CD4-positive, alpha-beta memory T cell (primary cell): ENCODE results near the gene LPIN3. TPM values are rescaled to one million over a fixed set of nuclear protein-coding genes. Genes with fewer than 3 reads are reported as not detected.
"Not testable (repeated sequence)": the region's sequence is repeated elsewhere in the genome, so short reads cannot be mapped to it uniquely, and the experiment has no call there.

Experiments used
- CTCF ChIA-PET: fragments of 350-600 bp; sonication (Branson Sonifier 250); formaldehyde crosslinking; loops from one replicate; lab custom pipeline; 2021; ENCODE audit warnings: inconsistent platforms; ENCODE audit not compliant: partially characterized antibody; lab: Charles Lee
- POLR2A ChIA-PET: fragments of 350-600 bp; sonication (Branson Sonifier 250); formaldehyde crosslinking; loops from one replicate; lab custom pipeline; 2021; ENCODE audit not compliant: partially characterized antibody; lab: Charles Lee
- DNase-seq, 5 donors: peaks; one replicate each; pipeline versions ENCODE4 v3.0.0 to v3.0.0-alpha.2; 2020 to 2022; ENCODE audit warnings: mixed read lengths in 1 of 5
- H3K27ac ChIP-seq: one replicate; pipeline ENCODE4 v1.7.0; 2013; ENCODE audit warnings: low read depth, low read length
- H3K27me3 ChIP-seq: 2 replicates; pipeline ENCODE4 v1.7.0; 2013; ENCODE audit warnings: mild to moderate bottlenecking, low read length, moderate library complexity; ENCODE audit not compliant: insufficient read depth
- H3K36me3 ChIP-seq: 2 replicates; pipeline ENCODE4 v1.7.0; 2013; ENCODE audit warnings: mild to moderate bottlenecking, low read length, moderate library complexity; ENCODE audit not compliant: insufficient read depth
- H3K4me1 ChIP-seq: 2 replicates; pipeline ENCODE4 v1.7.0; 2013; ENCODE audit warnings: mild to moderate bottlenecking, low read length, moderate library complexity; ENCODE audit not compliant: insufficient read depth
- H3K4me3 ChIP-seq, 2 donors: one replicate each; pipeline ENCODE4 v1.7.0; 2013; ENCODE audit warnings: low read length in 2 of 2, mild to moderate bottlenecking in 1 of 2
- H3K9me3 ChIP-seq, 2 donors: one replicate each; pipeline ENCODE4 v1.7.0; 2013; ENCODE audit warnings: low read length in 2 of 2, control low read depth in 1 of 2; ENCODE audit not compliant: control insufficient read depth in 1 of 2
- H3K27ac Mint-ChIP-seq, 7 donors: one replicate each; pipeline ENCODE4 v1.8.0; 2020 to 2021; ENCODE audit warnings: mixed read lengths in 7 of 7, mild to moderate bottlenecking in 6 of 7, inconsistent platforms in 3 of 7, moderate library complexity in 3 of 7
- H3K27me3 Mint-ChIP-seq, 2 donors: one replicate each; pipeline ENCODE4 v1.8.0; 2020 to 2021; ENCODE audit warnings: mixed read lengths in 2 of 2
- H3K36me3 Mint-ChIP-seq, 2 donors: one replicate each; pipeline ENCODE4 v1.8.0; 2020 to 2021; ENCODE audit warnings: mixed read lengths in 2 of 2, inconsistent platforms in 1 of 2, mild to moderate bottlenecking in 1 of 2
- H3K4me1 Mint-ChIP-seq, 4 donors: one replicate each; pipeline ENCODE4 v1.8.0; 2020 to 2021; ENCODE audit warnings: mixed read lengths in 4 of 4, mild to moderate bottlenecking in 1 of 4
- H3K4me3 Mint-ChIP-seq, 8 donors: one replicate each; pipeline ENCODE4 v1.8.0; 2020 to 2021; ENCODE audit warnings: mixed read lengths in 8 of 8, mild to moderate bottlenecking in 7 of 8, moderate library complexity in 6 of 8, inconsistent platforms in 3 of 8
- H3K9me3 Mint-ChIP-seq, 8 donors: one replicate each; pipeline ENCODE4 v1.8.0; 2020 to 2021; ENCODE audit warnings: mixed read lengths in 8 of 8, mild to moderate bottlenecking in 5 of 8, inconsistent platforms in 3 of 8, moderate library complexity in 1 of 8
- intact Hi-C: fragments of 100-400 bp; cut with micrococcal nuclease; formaldehyde crosslinking; loops from one replicate; pipeline ENCODE4 v1.15.1; 2023
- polyA plus RNA-seq, 2 donors: library from polyadenylated mRNA; unstranded; fragments of 300-500 nt; fragmentation: Illumina TruSeq; gene quantifications; one replicate each; pipeline ENCODE4 v1.2.3, GENCODE V29; 2021
- total RNA-seq, 2 experiments: library from RNA; stranded (reverse); gene quantifications; one replicate each; pipeline ENCODE4 v1.2.3, GENCODE V29; 2021

Gene LPIN3
- total and polyA plus RNA-seq, 4 experiments from 2014 or later: 0.11 to 0.17 TPM; not detected in 2

DNA sequence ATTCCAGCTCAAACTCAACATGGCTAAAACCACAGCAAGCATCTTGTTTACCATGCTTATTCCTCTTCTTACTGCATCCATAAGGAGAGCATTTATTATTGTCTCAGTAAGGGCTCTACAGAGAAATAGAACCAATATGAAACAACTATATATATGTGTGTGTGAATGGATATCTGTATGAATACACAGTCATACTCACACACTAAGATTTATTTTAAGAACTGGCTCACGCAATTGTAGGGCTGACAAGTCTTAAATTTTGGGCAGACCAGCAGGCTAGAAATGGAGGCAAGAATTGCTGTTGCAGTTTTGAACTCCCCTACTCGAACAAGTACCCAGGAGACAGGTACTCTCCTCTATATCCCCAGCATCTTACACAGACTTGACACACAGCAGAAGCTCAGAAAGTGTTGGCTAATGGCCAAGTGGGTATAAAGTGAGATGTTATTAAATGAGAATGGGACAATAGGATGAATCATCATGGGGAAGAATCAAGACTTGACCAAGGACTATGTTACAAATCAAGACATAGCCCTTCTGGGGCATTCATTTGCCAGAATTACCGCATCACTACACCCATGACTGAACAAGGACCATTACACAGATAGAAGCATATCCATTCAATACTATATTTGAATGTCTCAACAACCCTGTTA lies 36.1 kb upstream of the LPIN3 start:
- no peaks in the 10 kb centered on the region for H3K9me3 Mint-ChIP-seq
- Histone ChIP-seq H3K27ac (no peak overlapping the region), H3K9me3 (no peaks in the 10 kb centered on the region), H3K4me1 (no peaks in the 10 kb centered on the region), H3K4me3 (no peak overlapping the region), H3K27me3 (no peaks in the 10 kb centered on the region), H3K36me3 (no peaks in the 10 kb centered on the region)
- CTCF ChIA-PET: interaction anchor here (0.9 kb wide), 1 partner anchor 30 kb away, joined by 3 read pairs; no protein-coding TSS in a partner anchor
- H3K27ac Mint-ChIP-seq: no peak overlapping the region
- H3K4me3 Mint-ChIP-seq: no peak overlapping the region
- H3K36me3 Mint-ChIP-seq: peaks cover 0 to under 1% of the 10 kb centered on the region in 2 donors
- intact Hi-C loops: no loop called here
- no peaks in the 10 kb centered on the region for H3K4me1 Mint-ChIP-seq
- no peak for DNase-seq
- no peaks in the 10 kb centered on the region for H3K27me3 Mint-ChIP-seq
- POLR2A ChIA-PET: no interaction called here

DNA sequence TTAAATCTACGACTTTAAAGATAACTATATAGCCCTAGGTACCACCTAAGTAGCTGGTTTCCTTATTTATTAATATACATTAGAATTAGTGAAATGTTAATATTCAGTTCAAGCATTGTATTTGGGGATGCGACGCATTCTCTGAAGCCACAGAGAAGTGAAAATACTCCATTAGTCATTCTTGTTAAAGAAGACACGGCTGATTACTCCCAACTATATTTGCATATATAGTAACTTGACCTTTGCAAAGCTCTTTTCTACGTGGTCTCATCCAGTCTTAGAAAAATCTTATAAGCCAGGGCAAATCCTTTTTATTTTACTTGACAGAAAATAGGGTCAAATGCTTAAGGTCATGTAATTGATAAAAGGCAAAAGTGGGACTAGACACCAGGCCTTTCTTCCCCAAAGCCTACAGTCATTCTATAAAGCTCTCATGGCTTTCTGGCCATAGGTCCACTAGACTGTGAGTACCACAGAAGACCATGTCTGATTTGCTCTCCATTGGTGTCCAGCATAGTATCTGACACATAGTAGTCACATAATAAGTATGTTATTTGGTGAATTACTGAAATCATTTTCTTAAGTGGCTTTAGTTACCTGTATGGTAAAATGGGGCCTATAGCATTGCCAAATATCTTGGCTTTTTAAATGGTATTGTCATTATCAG lies 34.4 kb upstream of the LPIN3 start:
- POLR2A ChIA-PET: no interaction called here
- Histone ChIP-seq H3K9me3 (no peaks in the 10 kb centered on the region), H3K27me3 (no peaks in the 10 kb centered on the region), H3K27ac (no peak overlapping the region), H3K4me3 (no peak overlapping the region), H3K36me3 (no peaks in the 10 kb centered on the region), H3K4me1 (no peaks in the 10 kb centered on the region)
- H3K27me3 Mint-ChIP-seq: no peaks in the 10 kb centered on the region
- CTCF ChIA-PET: interaction anchor here (1.6 kb wide), 1 partner anchor 338 kb away, joined by 3 read pairs; no protein-coding TSS in a partner anchor
- peaks cover 0 to 5% of the 10 kb centered on the region in 2 donors for H3K36me3 Mint-ChIP-seq
- DNase-seq: no peak
- H3K4me1 Mint-ChIP-seq: peaks cover 0 to 2% (median 0%) of the 10 kb centered on the region in 4 donors
- H3K27ac Mint-ChIP-seq: no peak overlapping the region
- no peak overlapping the region for H3K4me3 Mint-ChIP-seq
- no peaks in the 10 kb centered on the region for H3K9me3 Mint-ChIP-seq
- intact Hi-C loops: no loop called here

DNA sequence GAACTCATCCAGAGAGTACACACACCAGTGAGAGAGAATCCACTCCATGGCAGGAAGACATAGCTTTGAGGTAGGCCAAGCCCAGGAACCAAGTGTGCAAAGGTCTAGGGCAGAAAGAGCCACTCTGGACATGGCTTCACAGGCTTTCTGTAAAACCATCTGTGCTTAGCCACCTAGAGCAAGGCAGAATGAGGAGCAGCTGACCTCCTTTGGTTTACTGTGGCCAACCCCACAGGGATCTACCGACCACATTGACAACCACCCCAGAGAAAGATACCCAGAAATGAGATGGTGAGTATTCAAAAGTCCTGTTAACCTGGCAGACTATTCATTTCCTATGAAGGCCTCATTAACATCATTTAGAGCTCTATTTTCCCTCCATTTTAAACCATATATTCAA lies 33.6 kb upstream of the LPIN3 start:
- Mint-ChIP-seq H3K4me3 (no peak overlapping the region), H3K4me1 (peaks cover 0 to 2% (median 0%) of the 10 kb centered on the region in 4 donors), H3K27ac (no peak overlapping the region), H3K27me3 (no peaks in the 10 kb centered on the region), H3K9me3 (no peaks in the 10 kb centered on the region), H3K36me3 (peaks cover 0 to 5% of the 10 kb centered on the region in 2 donors)
- no peak for DNase-seq
- H3K4me1 ChIP-seq: no peaks in the 10 kb centered on the region
- ChIA-PET CTCF (interaction anchor here (1.6 kb wide), 1 partner anchor 339 kb away, joined by 3 read pairs; no protein-coding TSS in a partner anchor), POLR2A (no interaction called here)
- intact Hi-C loops: no loop called here
- no peaks in the 10 kb centered on the region for H3K9me3 ChIP-seq
- no peaks in the 10 kb centered on the region for H3K36me3 ChIP-seq
- no peak overlapping the region for H3K4me3 ChIP-seq
- H3K27ac ChIP-seq: no peak overlapping the region
- H3K27me3 ChIP-seq: no peaks in the 10 kb centered on the region

DNA sequence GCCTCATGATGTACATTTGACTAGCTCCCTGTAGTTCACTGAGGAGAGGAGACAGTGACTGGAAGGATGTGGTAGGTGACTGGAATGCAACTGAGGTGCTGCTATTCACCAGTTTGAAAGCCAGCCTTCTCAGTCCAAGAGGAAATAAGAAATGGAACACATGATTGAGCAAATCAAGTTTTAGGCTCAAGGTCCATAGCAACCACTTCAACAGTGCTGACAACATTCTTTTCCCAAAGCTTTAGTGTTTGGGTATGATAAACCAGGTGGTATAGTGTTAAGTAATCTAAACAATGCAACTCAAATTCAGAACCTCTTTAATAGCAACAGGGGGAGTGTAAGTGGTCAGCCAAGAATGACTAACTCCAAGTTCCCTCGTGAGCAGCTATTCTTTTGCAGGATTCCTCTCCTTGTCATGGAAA lies 32.3 kb upstream of the LPIN3 start:
- Mint-ChIP-seq H3K27me3 (no peaks in the 10 kb centered on the region), H3K36me3 (peaks cover 0 to 5% of the 10 kb centered on the region in 2 donors), H3K27ac (no peak overlapping the region), H3K9me3 (no peaks in the 10 kb centered on the region), H3K4me3 (no peak overlapping the region), H3K4me1 (peaks cover 0 to 2% (median 0%) of the 10 kb centered on the region in 4 donors)
- ChIA-PET POLR2A (interaction anchor here (0.8 kb wide), 1 partner anchor 9 kb away, joined by 3 read pairs; the partner anchor contains the start of gene ZHX3), CTCF (no interaction called here)
- no peak overlapping the region for H3K27ac ChIP-seq
- DNase-seq: no peak
- H3K4me3 ChIP-seq: no peak overlapping the region
- no peaks in the 10 kb centered on the region for H3K36me3 ChIP-seq
- no peaks in the 10 kb centered on the region for H3K27me3 ChIP-seq
- no peaks in the 10 kb centered on the region for H3K4me1 ChIP-seq
- intact Hi-C loops: no loop called here
- H3K9me3 ChIP-seq: no peaks in the 10 kb centered on the region

DNA sequence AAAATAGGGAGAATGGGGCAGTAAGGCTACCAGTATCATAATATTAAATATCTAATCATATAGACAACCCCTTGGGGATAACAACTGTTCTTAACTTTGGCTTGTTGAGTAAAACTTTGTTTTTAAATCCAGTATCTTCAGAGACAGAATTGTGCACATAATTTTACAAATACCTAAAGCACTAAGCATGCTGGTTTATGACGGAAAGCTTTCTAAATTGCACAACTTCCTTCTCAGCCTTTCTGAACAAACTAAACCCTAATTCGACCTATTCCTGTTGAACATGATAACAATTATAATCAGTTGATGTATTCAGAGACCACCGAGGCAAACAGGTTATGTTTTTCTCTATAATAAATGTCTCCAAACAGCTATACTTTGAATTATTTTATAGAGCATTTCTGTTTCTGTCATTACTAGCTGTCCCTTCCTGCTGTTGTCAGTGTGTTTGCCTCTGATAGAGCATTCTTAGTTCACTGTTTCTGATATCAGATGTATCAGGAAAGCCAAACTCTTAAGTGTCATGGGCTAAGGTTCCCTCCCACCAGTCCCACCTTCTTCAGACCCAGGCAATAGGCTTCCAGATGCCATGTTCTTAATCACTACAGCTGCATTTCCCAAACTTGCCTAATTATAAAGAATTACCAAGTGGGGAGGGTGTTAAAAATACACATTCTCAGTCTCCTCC lies 31.8 kb upstream of the LPIN3 start:
- intact Hi-C loops: no loop called here
- peaks cover 0 to 5% of the 10 kb centered on the region in 2 donors for H3K36me3 Mint-ChIP-seq
- Histone ChIP-seq H3K36me3 (no peaks in the 10 kb centered on the region), H3K4me3 (no peak overlapping the region), H3K9me3 (no peaks in the 10 kb centered on the region), H3K4me1 (no peaks in the 10 kb centered on the region), H3K27ac (no peak overlapping the region), H3K27me3 (no peaks in the 10 kb centered on the region)
- H3K27ac Mint-ChIP-seq: no peak overlapping the region
- DNase-seq: no peak
- peaks cover 0 to 2% (median 0%) of the 10 kb centered on the region in 4 donors for H3K4me1 Mint-ChIP-seq
- POLR2A ChIA-PET: no interaction called here
- H3K9me3 Mint-ChIP-seq: no peaks in the 10 kb centered on the region
- no peaks in the 10 kb centered on the region for H3K27me3 Mint-ChIP-seq
- H3K4me3 Mint-ChIP-seq: no peak overlapping the region
- CTCF ChIA-PET: no interaction called here

DNA sequence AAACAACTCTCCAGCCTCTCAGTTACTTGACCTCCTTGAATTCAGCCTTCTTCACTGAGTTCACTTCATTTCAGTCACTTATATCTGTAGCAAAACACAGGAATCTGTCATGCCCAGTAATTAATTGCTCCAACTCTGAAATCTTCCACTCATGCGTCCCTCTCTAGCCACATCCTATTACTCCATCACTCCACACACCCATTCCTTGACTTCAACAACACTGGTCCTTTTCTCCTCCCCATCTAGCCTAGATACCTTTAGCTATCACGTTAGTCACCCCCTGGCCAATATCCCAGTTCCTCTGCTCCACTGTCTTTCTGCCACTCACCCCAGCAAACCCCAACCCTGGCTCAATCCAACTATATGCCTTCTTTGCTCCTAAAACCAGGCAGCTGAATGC lies 30.8 kb upstream of the LPIN3 start:
- CTCF ChIA-PET: interaction anchor here (0.8 kb wide), 1 partner anchor 137 kb away, joined by 4 read pairs; no protein-coding TSS in a partner anchor
- no peak overlapping the region for H3K27ac Mint-ChIP-seq

DNA sequence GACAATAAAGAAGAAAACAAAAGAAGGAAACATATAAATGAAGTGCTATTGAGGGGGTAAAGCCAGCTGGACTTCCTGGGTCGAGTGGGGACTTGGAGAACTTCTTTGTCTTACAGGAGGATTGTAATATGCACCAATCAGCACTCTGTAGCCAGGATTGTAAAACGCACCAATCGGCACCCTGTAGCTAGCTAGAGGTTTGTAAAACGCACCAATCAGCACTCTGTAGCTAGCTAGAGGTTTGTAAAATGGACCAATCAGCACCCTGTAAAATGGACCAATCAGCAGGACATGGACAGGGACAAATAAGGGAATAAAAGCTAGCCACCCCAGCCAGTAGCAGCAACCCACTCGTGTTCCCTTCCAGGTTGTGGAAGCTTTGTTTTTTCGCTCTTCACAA lies 28.6 kb upstream of the LPIN3 start:
- H3K4me1 ChIP-seq: peaks cover 10% of the 10 kb centered on the region
- DNase-seq, intact Hi-C loops, H3K4me3 ChIP-seq, H3K9me3 Mint-ChIP-seq, H3K27ac ChIP-seq, H3K27ac Mint-ChIP-seq, H3K27me3 ChIP-seq, H3K27me3 Mint-ChIP-seq, H3K36me3 ChIP-seq, POLR2A ChIA-PET, H3K9me3 ChIP-seq, H3K4me3 Mint-ChIP-seq, H3K36me3 Mint-ChIP-seq: not testable (repeated sequence)
- H3K4me1 Mint-ChIP-seq: peaks cover 7 to 12% (median 11%) of the 10 kb centered on the region in 4 donors
- CTCF ChIA-PET: interaction anchor here (1.6 to 2.3 kb wide), 3 partner anchors 9 to 177 kb away, joined by 3 to 9 read pairs (median 4); no protein-coding TSS in a partner anchor

More for the DNA sequence above, 30.8 kb upstream of the LPIN3 start:
- Mint-ChIP-seq H3K36me3 (peaks cover 0 to 5% of the 10 kb centered on the region in 2 donors), H3K4me3 (no peak overlapping the region), H3K27me3 (no peaks in the 10 kb centered on the region), H3K4me1 (peaks cover 0 to 2% (median under 1%) of the 10 kb centered on the region in 4 donors), H3K9me3 (no peaks in the 10 kb centered on the region)
- H3K9me3 ChIP-seq: no peaks in the 10 kb centered on the region
- intact Hi-C loops: no loop called here
- no peaks in the 10 kb centered on the region for H3K4me1 ChIP-seq
- no peaks in the 10 kb centered on the region for H3K36me3 ChIP-seq
- no peak overlapping the region for H3K4me3 ChIP-seq
- POLR2A ChIA-PET: no interaction called here
- no peaks in the 10 kb centered on the region for H3K27me3 ChIP-seq
- no peak overlapping the region for H3K27ac ChIP-seq
- no peak for DNase-seq
